ENCODE data around the gene TENT4B. TPM values are rescaled to one million over a fixed set of nuclear protein-coding genes. Genes with fewer than 3 reads are reported as not detected.
"Not testable (repeated sequence)": the region's sequence is repeated elsewhere in the genome, so short reads cannot be mapped to it uniquely, and the experiment has no call there.

The TENT4B gene
- total RNA-seq, 1 donor from 2014 or later: 9.6 TPM

GRCh38 chr16:50229149-50229726, 76.1 kb downstream of the TENT4B start:
- Mint-ChIP-seq H3K4me1 (ENCODE audit: unreplicated experiment) (peaks cover 10% of the 10 kb centered on the region), H3K9me3 (ENCODE audit: unreplicated experiment) (no peaks in the 10 kb centered on the region), H3K4me3 (ENCODE audit: unreplicated experiment) (no peak overlapping the region), H3K36me3 (ENCODE audit: unreplicated experiment) (peaks cover 30% of the 10 kb centered on the region), H3K27me3 (ENCODE audit: unreplicated experiment) (no peaks in the 10 kb centered on the region), H3K27ac (ENCODE audit: unreplicated experiment) (no peak overlapping the region)
- peak; percentile 48 for DNase-seq (ENCODE audit: extremely low spot score, unreplicated experiment)
- no peak for TF ChIP-seq CTCF (IDR thresholded peaks at IDR 0.05)

- TF ChIP-seq CTCF (IDR thresholded peaks at IDR 0.05): no peak
- no peak for DNase-seq (ENCODE audit: extremely low spot score, unreplicated experiment)
Measured at GRCh38 chr16:50234771-50235556, 81.9 kb downstream of the TENT4B start.

GRCh38 chr16:50235581-50235980, 82.5 kb downstream of the TENT4B start:
- no peak for TF ChIP-seq CTCF (IDR thresholded peaks at IDR 0.05)
- H3K36me3 Mint-ChIP-seq (ENCODE audit: unreplicated experiment): peaks cover 7% of the 10 kb centered on the region
- no peak overlapping the region for H3K4me3 Mint-ChIP-seq (ENCODE audit: unreplicated experiment)
- peaks cover 12% of the 10 kb centered on the region for H3K27me3 Mint-ChIP-seq (ENCODE audit: unreplicated experiment)
- peaks cover 30% of the 10 kb centered on the region for H3K4me1 Mint-ChIP-seq (ENCODE audit: unreplicated experiment)
- H3K9me3 Mint-ChIP-seq (ENCODE audit: unreplicated experiment): no peaks in the 10 kb centered on the region
- DNase-seq (ENCODE audit: extremely low spot score, unreplicated experiment): no peak
- H3K27ac Mint-ChIP-seq (ENCODE audit: unreplicated experiment): peak overlapping the region; percentile 64

More at GRCh38 chr16:50234771-50235556, 81.9 kb downstream of the TENT4B start:
- Mint-ChIP-seq H3K27me3 (ENCODE audit: unreplicated experiment) (peaks cover 6% of the 10 kb centered on the region), H3K4me3 (ENCODE audit: unreplicated experiment) (no peak overlapping the region), H3K36me3 (ENCODE audit: unreplicated experiment) (peaks cover 9% of the 10 kb centered on the region), H3K9me3 (ENCODE audit: unreplicated experiment) (no peaks in the 10 kb centered on the region), H3K4me1 (ENCODE audit: unreplicated experiment) (peaks cover 30% of the 10 kb centered on the region), H3K27ac (ENCODE audit: unreplicated experiment) (peak overlapping the region; percentile 64)

- TF ChIP-seq CTCF (IDR thresholded peaks at IDR 0.05): no peak
- peaks cover 26% of the 10 kb centered on the region for H3K27me3 Mint-ChIP-seq (ENCODE audit: unreplicated experiment)
- no peak for DNase-seq (ENCODE audit: extremely low spot score, unreplicated experiment)
- H3K4me1 Mint-ChIP-seq (ENCODE audit: unreplicated experiment): peaks cover 25% of the 10 kb centered on the region
- no peaks in the 10 kb centered on the region for H3K9me3 Mint-ChIP-seq (ENCODE audit: unreplicated experiment)
- H3K27ac Mint-ChIP-seq (ENCODE audit: unreplicated experiment): no peak overlapping the region
- no peak overlapping the region for H3K4me3 Mint-ChIP-seq (ENCODE audit: unreplicated experiment)
- no peaks in the 10 kb centered on the region for H3K36me3 Mint-ChIP-seq (ENCODE audit: unreplicated experiment)
Measured at GRCh38 chr16:50238314-50238713, 85.2 kb downstream of the TENT4B start.

- no peak for DNase-seq (ENCODE audit: extremely low spot score, unreplicated experiment)
- Mint-ChIP-seq H3K27ac (ENCODE audit: unreplicated experiment) (no peak overlapping the region), H3K36me3 (ENCODE audit: unreplicated experiment) (no peaks in the 10 kb centered on the region), H3K4me1 (ENCODE audit: unreplicated experiment) (peaks cover 22% of the 10 kb centered on the region), H3K27me3 (ENCODE audit: unreplicated experiment) (peaks cover 26% of the 10 kb centered on the region), H3K4me3 (ENCODE audit: unreplicated experiment) (no peak overlapping the region), H3K9me3 (ENCODE audit: unreplicated experiment) (no peaks in the 10 kb centered on the region)
- TF ChIP-seq CTCF (IDR thresholded peaks at IDR 0.05): no peak
Measured at GRCh38 chr16:50238868-50239301, 85.8 kb downstream of the TENT4B start.

GRCh38 chr16:50243024-50243423, 89.9 kb downstream of the TENT4B start:
- not testable (repeated sequence) for H3K27ac Mint-ChIP-seq (ENCODE audit: unreplicated experiment); DNase-seq (ENCODE audit: extremely low spot score, unreplicated experiment); H3K9me3 Mint-ChIP-seq (ENCODE audit: unreplicated experiment); H3K36me3 Mint-ChIP-seq (ENCODE audit: unreplicated experiment); H3K4me3 Mint-ChIP-seq (ENCODE audit: unreplicated experiment)
- H3K27me3 Mint-ChIP-seq (ENCODE audit: unreplicated experiment): peaks cover 27% of the 10 kb centered on the region
- H3K4me1 Mint-ChIP-seq (ENCODE audit: unreplicated experiment): peaks cover 15% of the 10 kb centered on the region
